Panc1 (cell line): ENCODE results near the gene RPL41. TPM values are rescaled to one million over a fixed set of nuclear protein-coding genes. Genes with fewer than 3 reads are reported as not detected.

Experiments used
- ATAC-seq: fragments of 200-7000 bp; cut with Tn5 transposase; 2 replicates; pipeline ENCODE4 v1.9.1; 2020; ENCODE audit warnings: mild to moderate bottlenecking, moderate library complexity
- BruUV-seq: library from RNA; stranded (reverse); fragments of 400-500 nt; replicated peaks from 2 replicates; lab custom pipeline; 2021; lab: Mats Ljungman, UMichigan
- CTCF ChIA-PET: fragments of 300-600 bp; sonication (Branson Sonifier 250); formaldehyde crosslinking; loops from one replicate; lab custom pipeline; 2022; ENCODE audit warnings: antibody characterized with exemption; lab: Charles Lee
- POLR2A ChIA-PET: fragments of 300-600 bp; sonication (Branson Sonifier 250); formaldehyde crosslinking; loops from one replicate; lab custom pipeline; 2022; ENCODE audit warnings: antibody characterized with exemption; lab: Charles Lee
- DNase-seq: peaks from one replicate; pipeline ENCODE4 v3.0.0-alpha.2; 2010; ENCODE audit warnings: low read depth, low spot score
- H3K27ac ChIP-seq: 2 replicates; pipeline ENCODE4 v1.5.1; 2011; ENCODE audit warnings: mild to moderate bottlenecking, low read length, inconsistent platforms
- H3K27me3 ChIP-seq: fragments of 200-500 bp; sonication (Bioruptor generic); 2 replicates; pipeline ENCODE4 v1.6.0; 2014; ENCODE audit warnings: low read length, inconsistent platforms; ENCODE audit not compliant: control insufficient read depth, insufficient read depth
- H3K36me3 ChIP-seq: fragments of 200-500 bp; sonication (Bioruptor generic); 2 replicates; pipeline ENCODE4 v1.5.1; 2014; ENCODE audit warnings: inconsistent platforms, mild to moderate bottlenecking, low read length, moderate library complexity; ENCODE audit not compliant: control insufficient read depth, insufficient read depth
- H3K4me1 ChIP-seq: 2 replicates; pipeline ENCODE4 v1.5.1; 2011; ENCODE audit warnings: inconsistent platforms, mild to moderate bottlenecking, low read length, moderate library complexity; ENCODE audit not compliant: control insufficient read depth, insufficient read depth
- H3K4me3 ChIP-seq, 2 experiments: 2 replicates each; pipeline ENCODE4 v1.5.1; 2011 to 2012; ENCODE audit warnings: low read depth in 2 of 2, low read length in 2 of 2, mild to moderate bottlenecking in 2 of 2, inconsistent platforms in 1 of 2, moderate library complexity in 1 of 2
- H3K9me3 ChIP-seq: fragments of 200-500 bp; sonication (Bioruptor generic); 2 replicates; pipeline ENCODE4 v1.5.1; 2014; ENCODE audit warnings: low read depth, mild to moderate bottlenecking, inconsistent platforms, low read length, moderate library complexity; ENCODE audit not compliant: control insufficient read depth, insufficient read depth
- POLR2AphosphoS5 ChIP-seq: IDR thresholded peaks from 2 replicates; pipeline ENCODE4 v1.6.1; 2012; ENCODE audit warnings: mild to moderate bottlenecking, low read depth, low read length, moderate library complexity
- SIN3A ChIP-seq: IDR thresholded peaks from 2 replicates; pipeline ENCODE4 v1.6.1; 2012; ENCODE audit warnings: low read depth, mild to moderate bottlenecking, low read length, moderate library complexity, borderline replicate concordance; ENCODE audit not compliant: insufficient read depth
- TCF7L2 ChIP-seq: IDR thresholded peaks from 2 replicates; pipeline ENCODE4 v1.6.1; 2011; ENCODE audit warnings: mild to moderate bottlenecking, low read depth, low read length, inconsistent platforms
- in situ Hi-C: cut with HindIII; loops from 2 replicates; pipeline ENCODE4 v1.10.0; 2016; ENCODE audit warnings: low sequenced_read_pairs, low pct_unique_long_range_greater_than_20kb
- intact Hi-C: fragments of 100-400 bp; cut with micrococcal nuclease; formaldehyde crosslinking; loops from one replicate; pipeline ENCODE4 v1.10.0; 2022; ENCODE audit not compliant: unreplicated experiment
- total RNA-seq: library from RNA; stranded (reverse); gene quantifications from one replicate; pipeline ENCODE4 v1.2.1, GENCODE V29; 2021; ENCODE audit not compliant: unreplicated experiment
- TF ChIP-seq, protein P1 (sequence below), 2 experiments: IDR thresholded peaks; 2 replicates each; pipeline ENCODE4 v1.6.1; 2011 to 2012; ENCODE audit warnings: low read depth in 2 of 2, control low read depth in 1 of 2, low read length in 1 of 2, mild to moderate bottlenecking in 1 of 2, moderate library complexity in 1 of 2; ENCODE audit not compliant: insufficient read depth in 1 of 2
- TF ChIP-seq, protein P2 (sequence below): fragments of 450-650 bp; IDR thresholded peaks from 2 replicates; pipeline ENCODE4 v1.5.1; 2017; ENCODE audit warnings: mild to moderate bottlenecking

Gene RPL41
- total RNA-seq, 1 experiment from 2014 or later: 2,264 TPM

GRCh38 chr12:56127485-56127887 lies 11.1 kb downstream of the RPL41 start:
- CTCF ChIA-PET: interaction anchor here (0.6 to 1.8 kb wide), 4 partner anchors 9 to 428 kb away, joined by 3 to 14 read pairs (median 6); partner anchors contain the start of gene ZC3H10
- no peak for DNase-seq
- peaks cover 5% of the 10 kb centered on the region; the same call in 1 of the 2 replicates for H3K36me3 ChIP-seq
- peaks cover 29% of the 10 kb centered on the region for H3K4me1 ChIP-seq
- peak overlapping the region; percentile 94 for H3K27ac ChIP-seq
- peak overlapping the region; percentile 93 to 96 for H3K4me3 ChIP-seq
- no peaks in the 10 kb centered on the region for H3K27me3 ChIP-seq
- POLR2A ChIA-PET: interaction anchor here (0.6 to 1.3 kb wide), 5 partner anchors 10 to 682 kb away, joined by 3 to 6 read pairs (median 3); partner anchors contain the start of genes RNF41, SMARCC2 and ZC3H10
- no peak for ATAC-seq
- H3K9me3 ChIP-seq: no peaks in the 10 kb centered on the region
- TSS peak; percentile 92 for BruUV-seq
- intact Hi-C loops (no loop called here), in situ Hi-C loops (no loop called here)
- no peak; the same call in 1 of the 2 replicates for TF ChIP-seq SIN3A
- TF ChIP-seq, protein P1, sequence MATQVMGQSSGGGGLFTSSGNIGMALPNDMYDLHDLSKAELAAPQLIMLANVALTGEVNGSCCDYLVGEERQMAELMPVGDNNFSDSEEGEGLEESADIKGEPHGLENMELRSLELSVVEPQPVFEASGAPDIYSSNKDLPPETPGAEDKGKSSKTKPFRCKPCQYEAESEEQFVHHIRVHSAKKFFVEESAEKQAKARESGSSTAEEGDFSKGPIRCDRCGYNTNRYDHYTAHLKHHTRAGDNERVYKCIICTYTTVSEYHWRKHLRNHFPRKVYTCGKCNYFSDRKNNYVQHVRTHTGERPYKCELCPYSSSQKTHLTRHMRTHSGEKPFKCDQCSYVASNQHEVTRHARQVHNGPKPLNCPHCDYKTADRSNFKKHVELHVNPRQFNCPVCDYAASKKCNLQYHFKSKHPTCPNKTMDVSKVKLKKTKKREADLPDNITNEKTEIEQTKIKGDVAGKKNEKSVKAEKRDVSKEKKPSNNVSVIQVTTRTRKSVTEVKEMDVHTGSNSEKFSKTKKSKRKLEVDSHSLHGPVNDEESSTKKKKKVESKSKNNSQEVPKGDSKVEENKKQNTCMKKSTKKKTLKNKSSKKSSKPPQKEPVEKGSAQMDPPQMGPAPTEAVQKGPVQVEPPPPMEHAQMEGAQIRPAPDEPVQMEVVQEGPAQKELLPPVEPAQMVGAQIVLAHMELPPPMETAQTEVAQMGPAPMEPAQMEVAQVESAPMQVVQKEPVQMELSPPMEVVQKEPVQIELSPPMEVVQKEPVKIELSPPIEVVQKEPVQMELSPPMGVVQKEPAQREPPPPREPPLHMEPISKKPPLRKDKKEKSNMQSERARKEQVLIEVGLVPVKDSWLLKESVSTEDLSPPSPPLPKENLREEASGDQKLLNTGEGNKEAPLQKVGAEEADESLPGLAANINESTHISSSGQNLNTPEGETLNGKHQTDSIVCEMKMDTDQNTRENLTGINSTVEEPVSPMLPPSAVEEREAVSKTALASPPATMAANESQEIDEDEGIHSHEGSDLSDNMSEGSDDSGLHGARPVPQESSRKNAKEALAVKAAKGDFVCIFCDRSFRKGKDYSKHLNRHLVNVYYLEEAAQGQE (IDR thresholded peaks at IDR 0.05; ENCODE audit: insufficient read depth in 1 of 2, low read depth in 2 of 2, low read length in 1 of 2): no peak
- TF ChIP-seq POLR2AphosphoS5: no peak

GRCh38 chr12:56127888-56128669 lies 11.6 kb downstream of the RPL41 start, which contains the start of gene ESYT1:
TSS of gene ESYT1 (plus strand) at chr12:56128267. CDS start at chr12:56128320, 53 bp downstream.
- POLR2A ChIA-PET: interaction anchor here (0.6 to 1.3 kb wide), 6 partner anchors 10 to 681 kb away, joined by 3 to 6 read pairs (median 3); partner anchors contain the start of genes RNF41, SMARCC2 and ZC3H10
- peak; percentile 48; the same call in 1 of the 2 replicates for TF ChIP-seq TCF7L2
- peak; percentile 80; the same call in 1 of the 2 replicates for TF ChIP-seq SIN3A
- TF ChIP-seq, protein P2, sequence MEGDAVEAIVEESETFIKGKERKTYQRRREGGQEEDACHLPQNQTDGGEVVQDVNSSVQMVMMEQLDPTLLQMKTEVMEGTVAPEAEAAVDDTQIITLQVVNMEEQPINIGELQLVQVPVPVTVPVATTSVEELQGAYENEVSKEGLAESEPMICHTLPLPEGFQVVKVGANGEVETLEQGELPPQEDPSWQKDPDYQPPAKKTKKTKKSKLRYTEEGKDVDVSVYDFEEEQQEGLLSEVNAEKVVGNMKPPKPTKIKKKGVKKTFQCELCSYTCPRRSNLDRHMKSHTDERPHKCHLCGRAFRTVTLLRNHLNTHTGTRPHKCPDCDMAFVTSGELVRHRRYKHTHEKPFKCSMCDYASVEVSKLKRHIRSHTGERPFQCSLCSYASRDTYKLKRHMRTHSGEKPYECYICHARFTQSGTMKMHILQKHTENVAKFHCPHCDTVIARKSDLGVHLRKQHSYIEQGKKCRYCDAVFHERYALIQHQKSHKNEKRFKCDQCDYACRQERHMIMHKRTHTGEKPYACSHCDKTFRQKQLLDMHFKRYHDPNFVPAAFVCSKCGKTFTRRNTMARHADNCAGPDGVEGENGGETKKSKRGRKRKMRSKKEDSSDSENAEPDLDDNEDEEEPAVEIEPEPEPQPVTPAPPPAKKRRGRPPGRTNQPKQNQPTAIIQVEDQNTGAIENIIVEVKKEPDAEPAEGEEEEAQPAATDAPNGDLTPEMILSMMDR: no peak
- TF ChIP-seq, protein P1 (IDR thresholded peaks at IDR 0.05; ENCODE audit: insufficient read depth in 1 of 2, low read depth in 2 of 2, low read length in 1 of 2): no peak
- peak; percentile 79 for TF ChIP-seq POLR2AphosphoS5
- in situ Hi-C loops: no loop called here

More at GRCh38 chr12:56127888-56128669, 11.6 kb downstream of the RPL41 start, which contains the start of gene ESYT1:
- BruUV-seq: no TSS peak
- Histone ChIP-seq H3K4me1 (peaks cover 29% of the 10 kb centered on the region), H3K27ac (peak within 1 kb of the TSS; percentile 94), H3K27me3 (no peaks in the 10 kb centered on the region), H3K36me3 (peaks cover 5% of the 10 kb centered on the region; the same call in 1 of the 2 replicates), H3K4me3 (peak within 1 kb of the TSS; percentile 93 to 96), H3K9me3 (no peaks in the 10 kb centered on the region)
- CTCF ChIA-PET: interaction anchor here (0.6 to 1.8 kb wide), 6 partner anchors 8 to 428 kb away, joined by 3 to 14 read pairs (median 6); partner anchors contain the start of gene ZC3H10
- intact Hi-C loops: no loop called here
- DNase-seq (peak; percentile 99), ATAC-seq (peak; percentile 96)
